Right ventricle myocardium superior (tissue), 1 donor: ENCODE results near the gene GRID1. TPM values are rescaled to one million over a fixed set of nuclear protein-coding genes. Genes with fewer than 3 reads are reported as not detected.

Experiments used
- ATAC-seq: fragments of 200-7000 bp; cut with Tn5 transposase; one replicate; pipeline ENCODE4 v1.9.1; 2020; ENCODE audit warnings: mild to moderate bottlenecking; ENCODE audit not compliant: poor library complexity
- DNase-seq: peaks from one replicate; pipeline ENCODE4 v3.0.0-alpha.2; 2020
- intact Hi-C: fragments of 100-400 bp; cut with DNase I; formaldehyde crosslinking; loops from one replicate; pipeline ENCODE4 v1.11.2; 2022
- total RNA-seq: library from RNA; stranded (reverse); fragmentation: NEBNext Ultra II Directional; extraction: Animal tissue kit (Norgen Biotek cat#: 25700); gene quantifications from one replicate; pipeline ENCODE4 v1.2.1, GENCODE V29; 2021
- donor health status: DM: no; HTN: yes; CAD: no; lungs with severe emphysema.

The GRID1 gene
- total RNA-seq, 1 donor from 2014 or later = 1.1 TPM

- DNase-seq (no peak), ATAC-seq (no peak)
- intact Hi-C loops = no loop called here
Observed at GRCh38 chr10:85610381-85611092, 756.1 kb downstream of the GRID1 start.

GRCh38 chr10:85609509-85609908 lies 757.1 kb downstream of the GRID1 start:
- ATAC-seq = no peak
- no peak for DNase-seq
- intact Hi-C loops = no loop called here

- intact Hi-C loops = no loop called here
- DNase-seq (no peak), ATAC-seq (no peak)
Observed at GRCh38 chr10:85608706-85609105, 757.9 kb downstream of the GRID1 start.

GRCh38 chr10:85607043-85607695 lies 759.4 kb downstream of the GRID1 start:
- ATAC-seq = no peak
- DNase-seq = no peak

GRCh38 chr10:85606401-85606800 lies 760.2 kb downstream of the GRID1 start:
- intact Hi-C loops = no loop called here
- DNase-seq = no peak

More at GRCh38 chr10:85607043-85607695, 759.4 kb downstream of the GRID1 start:
- intact Hi-C loops = no loop called here

GRCh38 chr10:85604884-85605283 lies 761.7 kb downstream of the GRID1 start:
- no peak for ATAC-seq
- DNase-seq = no peak
- intact Hi-C loops = no loop called here

More at GRCh38 chr10:85606401-85606800, 760.2 kb downstream of the GRID1 start:
- ATAC-seq = no peak

- ATAC-seq = no peak
- intact Hi-C loops = no loop called here
- DNase-seq = no peak
Observed at GRCh38 chr10:85604136-85604725, 762.4 kb downstream of the GRID1 start.

GRCh38 chr10:85603151-85603940 lies 763.2 kb downstream of the GRID1 start:
- no peak for DNase-seq
- ATAC-seq = no peak
- intact Hi-C loops = no loop called here

- no peak for ATAC-seq
- DNase-seq = no peak
- intact Hi-C loops = no loop called here
Observed at GRCh38 chr10:85602713-85603112, 763.9 kb downstream of the GRID1 start.

- intact Hi-C loops = no loop called here
- ATAC-seq (no peak), DNase-seq (no peak)
Observed at GRCh38 chr10:85602306-85602705, 764.3 kb downstream of the GRID1 start.

GRCh38 chr10:85601526-85601925 lies 765.1 kb downstream of the GRID1 start:
- ATAC-seq (no peak), DNase-seq (no peak)
- intact Hi-C loops = no loop called here

GRCh38 chr10:85600744-85601081 lies 765.9 kb downstream of the GRID1 start:
- ATAC-seq = no peak
- intact Hi-C loops = no loop called here
- DNase-seq = no peak

- intact Hi-C loops = no loop called here
- ATAC-seq (no peak), DNase-seq (no peak)
Observed at GRCh38 chr10:85600026-85600743, 766.4 kb downstream of the GRID1 start.

GRCh38 chr10:85599081-85599480 lies 767.5 kb downstream of the GRID1 start:
- DNase-seq (no peak), ATAC-seq (no peak)
- intact Hi-C loops = no loop called here

- intact Hi-C loops = no loop called here
- ATAC-seq (no peak), DNase-seq (no peak)
Observed at GRCh38 chr10:85598646-85599045, 767.9 kb downstream of the GRID1 start.

- ATAC-seq (no peak), DNase-seq (no peak)
- intact Hi-C loops = no loop called here
Observed at GRCh38 chr10:85597006-85597405, 769.6 kb downstream of the GRID1 start.

GRCh38 chr10:85596389-85596788 lies 770.2 kb downstream of the GRID1 start:
- no peak for DNase-seq
- ATAC-seq = no peak
- intact Hi-C loops = no loop called here

GRCh38 chr10:85594239-85594638 lies 772.4 kb downstream of the GRID1 start:
- ATAC-seq (no peak), DNase-seq (no peak)
- intact Hi-C loops = no loop called here

GRCh38 chr10:85593226-85593772 lies 773.3 kb downstream of the GRID1 start:
- ATAC-seq = no peak
- intact Hi-C loops = no loop called here
- no peak for DNase-seq
